GM12878 (cell line): ENCODE measurements around the gene CDX1.

ENCODE experiments used
- CTCF ChIP-seq, 3 experiments: IDR thresholded peaks in 2 of 3; conservative IDR thresholded peaks in 1 of 3; 2 replicates each; pipeline ENCODE4 v1.5.1; 2011; ENCODE audit warnings: low read depth in 3 of 3, low read length in 3 of 3, mild to moderate bottlenecking in 3 of 3, control low read depth in 2 of 3, moderate library complexity in 2 of 3, inconsistent platforms in 1 of 3, mixed read lengths in 1 of 3; ENCODE audit not compliant: control insufficient read depth in 2 of 3, insufficient read depth in 1 of 3; ENCODE audit errors: extremely low read depth in 1 of 3
- GABPA ChIP-seq: IDR thresholded peaks from 2 replicates; pipeline ENCODE4 v1.6.1; 2014; ENCODE audit warnings: antibody characterized with exemption, low read depth, mild to moderate bottlenecking, inconsistent platforms
- KDM1A ChIP-seq: fragments of 200-600 bp; sonication (generic); IDR thresholded peaks from 2 replicates; pipeline ENCODE4 v1.6.1; 2016; ENCODE audit warnings: borderline replicate concordance
- KLF5 ChIP-seq: fragments of 450-650 bp; IDR thresholded peaks from 2 replicates; pipeline ENCODE4 v1.6.1; 2014; ENCODE audit warnings: mild to moderate bottlenecking; ENCODE audit not compliant: partially characterized antibody
- YY1 ChIP-seq: IDR thresholded peaks from 2 replicates; pipeline ENCODE4 v1.6.1; 2011; ENCODE audit warnings: low read depth, mild to moderate bottlenecking, low read length

- no peak for TF ChIP-seq CTCF (IDR thresholded peaks at IDR 0.05 in 2 of 3, conservative IDR thresholded peaks at IDR 0.05 in 1 of 3; ENCODE audit: control insufficient read depth in 2 of 3, extremely low read depth in 1 of 3, insufficient read depth in 1 of 3, low read depth in 3 of 3, low read length in 3 of 3)
- TF ChIP-seq KLF5 = no peak
- TF ChIP-seq GABPA = no peak
- no peak for TF ChIP-seq YY1
- TF ChIP-seq KDM1A = no peak
Observed at GRCh38 chr5:150167512-150167850, 903 bp downstream of the CDX1 start.
